Activated CD4-positive, alpha-beta T cell treated with anti-CD3 and anti-CD28 coated beads, Interleukin-2, amount 10 ng/mL, durations not matched to agents 24 days and 14 days (primary cell): ENCODE measurements around the gene SCARB1. TPM values are rescaled to one million over a fixed set of nuclear protein-coding genes. Genes with fewer than 3 reads are reported as not detected.

ENCODE experiments used
- DNase-seq: peaks from one replicate; pipeline ENCODE4 v3.0.0; 2022
- H3K27ac Mint-ChIP-seq: one replicate; pipeline ENCODE4 v1.8.0; 2022; ENCODE audit warnings: mild to moderate bottlenecking, mixed read lengths
- H3K27me3 Mint-ChIP-seq: one replicate; pipeline ENCODE4 v1.8.0; 2022; ENCODE audit warnings: mixed read lengths
- H3K36me3 Mint-ChIP-seq: one replicate; pipeline ENCODE4 v1.8.0; 2022; ENCODE audit warnings: low read depth, mild to moderate bottlenecking, mixed read lengths
- H3K4me1 Mint-ChIP-seq: one replicate; pipeline ENCODE4 v1.8.0; 2021; ENCODE audit warnings: mixed read lengths
- H3K4me3 Mint-ChIP-seq: one replicate; pipeline ENCODE4 v1.8.0; 2022; ENCODE audit warnings: mild to moderate bottlenecking, moderate library complexity, mixed read lengths
- H3K9me3 Mint-ChIP-seq: one replicate; pipeline ENCODE4 v1.8.0; 2021; ENCODE audit warnings: mixed read lengths
- intact Hi-C: fragments of 100-400 bp; cut with micrococcal nuclease; formaldehyde crosslinking; loops from one replicate; pipeline ENCODE4 v1.15.1; 2023
- total RNA-seq: library from RNA; stranded (reverse); gene quantifications from 2 replicates; pipeline ENCODE4 v1.2.3, GENCODE V29; 2022

The SCARB1 gene
- total RNA-seq, 1 donor from 2014 or later = 25.6 TPM

DNA sequence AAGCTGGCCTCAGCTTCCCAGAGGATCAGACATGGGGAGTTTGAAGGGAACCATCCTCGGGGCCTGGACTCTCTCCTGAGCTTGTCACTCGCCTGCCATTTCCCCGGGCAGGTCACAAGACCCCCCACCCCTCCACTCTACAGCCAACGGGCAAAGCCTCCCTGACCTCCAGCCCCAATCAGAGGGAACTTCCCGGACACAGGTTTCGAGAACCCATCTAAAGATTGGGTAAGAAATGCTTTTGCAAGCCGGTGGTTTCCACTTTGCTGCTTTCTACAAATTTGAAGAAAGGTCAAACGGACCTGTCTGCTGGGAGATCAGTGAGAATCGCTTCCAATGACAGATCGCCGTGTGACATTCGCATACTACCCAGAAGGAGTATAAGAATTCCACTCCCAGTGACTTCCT is 89.6 kb downstream of the SCARB1 start:
- Mint-ChIP-seq H3K36me3 (no peaks in the 10 kb centered on the region), H3K9me3 (peaks cover 4% of the 10 kb centered on the region), H3K4me1 (peaks cover 34% of the 10 kb centered on the region), H3K4me3 (peak overlapping the region; percentile 61), H3K27ac (peak overlapping the region; percentile 68), H3K27me3 (peaks cover 26% of the 10 kb centered on the region)
- DNase-seq = peak; percentile 70
- intact Hi-C loops = loop anchor here (1.0 to 10.0 kb wide), 8 partner anchors 23 to 317 kb away; partner anchors contain the start of genes NCOR2, SCARB1 and UBC

DNA sequence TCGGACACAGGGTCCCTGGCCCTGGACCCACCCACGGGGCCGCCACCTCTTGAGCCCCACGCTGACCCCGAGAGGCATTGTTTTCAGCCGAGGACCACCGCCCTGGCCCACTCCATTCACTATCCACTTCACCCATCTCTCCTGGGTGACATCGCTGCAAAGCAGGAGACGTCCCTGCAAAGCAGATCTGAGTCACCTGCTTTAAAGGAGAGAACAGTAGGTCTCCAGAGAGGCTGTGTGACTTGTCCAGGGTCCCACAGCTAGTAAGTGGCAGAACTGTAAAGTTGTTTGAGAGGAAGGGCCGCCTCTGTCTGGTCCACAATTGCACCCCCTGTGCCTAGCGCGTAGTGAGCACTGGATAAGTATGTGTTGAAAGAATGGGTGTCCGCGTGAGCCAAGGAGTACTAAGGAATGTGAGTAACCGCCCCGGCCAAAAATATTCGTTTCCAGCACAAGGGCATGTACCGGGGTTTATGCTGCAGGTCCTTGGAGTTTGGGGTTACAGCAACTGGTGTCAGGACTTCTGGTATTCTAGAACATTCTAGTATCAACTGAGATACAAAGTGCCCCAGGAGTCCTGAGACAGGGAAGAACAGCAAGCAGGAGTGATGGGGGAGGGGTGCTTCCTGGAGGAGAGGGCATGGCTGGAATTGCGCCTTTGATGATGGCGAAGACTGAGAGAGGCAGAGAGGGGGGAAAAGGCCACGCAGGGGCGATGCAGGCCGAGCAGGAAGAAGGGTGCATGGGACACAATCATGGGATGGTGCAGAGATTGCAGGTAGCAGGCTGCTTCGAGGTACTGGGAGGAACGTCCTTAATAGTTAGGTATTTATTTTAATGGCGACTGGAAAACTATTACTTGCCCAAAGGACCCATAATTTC is 91.1 kb downstream of the SCARB1 start:
- Mint-ChIP-seq H3K36me3 (no peaks in the 10 kb centered on the region), H3K4me1 (peaks cover 32% of the 10 kb centered on the region), H3K9me3 (peaks cover 4% of the 10 kb centered on the region), H3K27me3 (peaks cover 34% of the 10 kb centered on the region), H3K4me3 (no peak overlapping the region), H3K27ac (peak overlapping the region; percentile 3)
- no peak for DNase-seq
- intact Hi-C loops = loop anchor here (10.0 kb wide), 1 partner anchor 92 kb away; the partner anchor contains the start of gene SCARB1

DNA sequence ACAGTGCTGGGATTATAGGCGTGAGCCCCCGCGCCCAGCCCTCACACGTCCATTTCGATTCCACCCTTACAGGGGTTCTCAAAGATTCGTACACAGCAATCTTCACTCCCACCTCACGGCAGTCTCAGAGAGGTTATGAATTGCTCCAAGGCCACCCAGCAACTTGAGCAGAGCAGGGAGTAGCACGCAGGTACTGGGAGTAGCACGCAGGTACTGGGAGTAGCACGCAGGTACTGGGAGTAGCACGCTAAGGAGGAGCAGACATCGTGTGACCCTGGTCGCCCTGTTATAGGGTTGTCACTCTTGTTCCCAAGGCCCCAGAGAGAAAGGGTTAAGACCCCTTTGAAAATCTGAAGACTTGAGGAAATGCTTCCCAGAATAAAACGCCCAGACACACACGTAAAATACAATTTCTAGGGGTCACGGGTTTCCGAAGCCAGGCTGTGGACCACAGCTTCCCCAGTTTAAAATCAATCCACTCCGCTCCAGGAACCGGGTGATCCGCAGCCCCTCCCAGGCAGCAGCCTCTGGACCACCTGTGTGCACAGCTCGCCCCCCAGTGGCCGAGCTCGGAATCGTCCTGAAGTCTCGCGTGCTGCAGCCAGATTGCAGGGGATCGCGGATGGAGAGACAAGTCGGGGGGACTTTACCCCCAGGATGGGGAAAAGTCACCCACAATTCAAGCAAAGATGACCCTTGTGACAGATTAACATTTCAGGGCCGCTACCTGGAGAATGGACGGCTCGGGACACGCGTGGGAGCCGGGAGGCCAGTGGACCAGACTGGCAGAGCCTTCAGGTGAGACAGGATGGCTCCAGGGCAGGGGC is 92.0 kb downstream of the SCARB1 start:
- Mint-ChIP-seq H3K4me3 (no peak overlapping the region), H3K36me3 (no peaks in the 10 kb centered on the region), H3K9me3 (peaks cover 4% of the 10 kb centered on the region), H3K4me1 (peaks cover 35% of the 10 kb centered on the region), H3K27me3 (peaks cover 30% of the 10 kb centered on the region), H3K27ac (peak overlapping the region; percentile 54)
- peak; percentile 95 for DNase-seq
- intact Hi-C loops = loop anchor here (10.0 kb wide), 1 partner anchor 93 kb away; the partner anchor contains the start of gene SCARB1

DNA sequence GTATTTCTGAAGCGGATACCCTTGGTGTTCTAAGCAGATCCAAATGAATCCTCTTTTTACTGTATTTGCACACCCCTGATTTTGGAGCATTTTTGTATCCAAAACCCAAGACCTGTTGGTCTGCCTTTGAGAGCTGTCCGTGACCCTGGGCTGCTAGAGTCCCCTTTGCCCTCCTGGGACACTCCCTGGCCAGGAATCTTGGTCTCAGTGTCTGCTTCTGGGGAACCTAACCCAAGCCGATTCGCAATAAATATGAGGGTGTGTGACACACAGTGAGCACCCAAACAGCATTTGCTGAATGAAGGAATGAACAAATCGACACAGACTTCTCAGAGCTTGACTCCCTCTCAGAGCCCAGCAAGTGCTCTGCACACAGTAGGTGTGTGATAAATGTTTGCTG is 92.9 kb downstream of the SCARB1 start:
- no peak overlapping the region for H3K4me3 Mint-ChIP-seq
- H3K27ac Mint-ChIP-seq = no peak overlapping the region
- intact Hi-C loops = loop anchor here (10.0 kb wide), 1 partner anchor 94 kb away; the partner anchor contains the start of gene SCARB1
- no peak for DNase-seq
- peaks cover 32% of the 10 kb centered on the region for H3K4me1 Mint-ChIP-seq
- peaks cover 30% of the 10 kb centered on the region for H3K27me3 Mint-ChIP-seq
- peaks cover 5% of the 10 kb centered on the region for H3K9me3 Mint-ChIP-seq
- H3K36me3 Mint-ChIP-seq = no peaks in the 10 kb centered on the region

DNA sequence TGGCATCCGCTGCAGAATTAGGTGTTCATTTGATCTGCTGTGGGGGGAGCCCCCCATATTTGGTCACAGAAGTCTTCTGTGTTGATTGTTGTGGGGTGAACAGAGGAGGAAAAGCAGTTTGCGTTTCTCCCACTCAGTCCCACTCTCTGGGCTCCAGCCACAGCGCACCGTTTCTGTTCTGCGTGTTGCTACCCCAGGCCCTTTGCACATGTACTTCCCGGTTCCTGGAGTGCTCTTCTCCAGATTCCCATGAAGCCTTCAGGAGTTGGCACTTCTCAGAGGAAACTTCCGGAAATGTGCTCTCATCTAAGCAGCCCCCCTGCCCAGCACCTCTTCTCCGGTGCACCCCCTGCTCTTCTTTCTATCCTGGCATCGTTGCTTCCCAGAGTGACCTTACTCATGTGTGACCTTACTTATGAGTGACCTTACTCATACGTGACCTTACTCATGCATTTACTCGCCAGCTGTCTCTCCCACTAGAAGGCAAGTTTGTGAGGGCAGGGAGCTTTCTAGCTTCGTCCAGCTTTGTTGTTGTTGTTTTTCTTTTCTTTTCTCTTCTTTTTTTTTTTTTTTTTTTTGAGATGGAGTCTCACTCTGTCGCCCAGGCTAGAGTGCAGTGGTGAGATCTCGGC is 93.7 kb downstream of the SCARB1 start:
- Mint-ChIP-seq H3K27me3 (peaks cover 30% of the 10 kb centered on the region), H3K4me3 (no peak overlapping the region), H3K27ac (no peak overlapping the region), H3K4me1 (peaks cover 24% of the 10 kb centered on the region), H3K36me3 (peaks cover 2% of the 10 kb centered on the region), H3K9me3 (peaks cover 5% of the 10 kb centered on the region)
- DNase-seq = no peak
- intact Hi-C loops = loop anchor here (5.0 to 10.0 kb wide), 2 partner anchors 95 to 378 kb away; partner anchors contain the start of gene SCARB1

DNA sequence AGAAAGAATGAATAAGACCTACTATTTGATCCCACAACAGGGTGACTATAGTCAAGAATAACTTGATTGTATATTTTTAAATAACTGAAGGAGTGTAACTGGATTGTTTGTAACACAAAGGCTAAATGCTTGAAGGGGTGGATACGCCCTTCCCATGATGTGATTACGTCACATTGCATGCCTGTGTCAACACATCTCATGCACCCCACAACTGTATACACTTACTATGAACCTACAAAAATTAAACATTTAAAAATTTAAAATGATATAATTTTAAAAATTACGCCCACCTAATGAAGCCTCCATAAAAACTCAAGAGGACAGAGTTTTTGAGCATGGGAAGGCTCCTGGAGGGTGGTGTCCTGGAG is 94.5 kb downstream of the SCARB1 start:
- peaks cover 30% of the 10 kb centered on the region for H3K27me3 Mint-ChIP-seq
- peaks cover 19% of the 10 kb centered on the region for H3K4me1 Mint-ChIP-seq
- H3K9me3 Mint-ChIP-seq = peaks cover 8% of the 10 kb centered on the region
- H3K27ac Mint-ChIP-seq = no peak overlapping the region
- H3K4me3 Mint-ChIP-seq = no peak overlapping the region
- H3K36me3 Mint-ChIP-seq = peaks cover 8% of the 10 kb centered on the region
- intact Hi-C loops = loop anchor here (5.0 kb wide), 1 partner anchor 377 kb away; no protein-coding TSS in a partner anchor
- no peak for DNase-seq

DNA sequence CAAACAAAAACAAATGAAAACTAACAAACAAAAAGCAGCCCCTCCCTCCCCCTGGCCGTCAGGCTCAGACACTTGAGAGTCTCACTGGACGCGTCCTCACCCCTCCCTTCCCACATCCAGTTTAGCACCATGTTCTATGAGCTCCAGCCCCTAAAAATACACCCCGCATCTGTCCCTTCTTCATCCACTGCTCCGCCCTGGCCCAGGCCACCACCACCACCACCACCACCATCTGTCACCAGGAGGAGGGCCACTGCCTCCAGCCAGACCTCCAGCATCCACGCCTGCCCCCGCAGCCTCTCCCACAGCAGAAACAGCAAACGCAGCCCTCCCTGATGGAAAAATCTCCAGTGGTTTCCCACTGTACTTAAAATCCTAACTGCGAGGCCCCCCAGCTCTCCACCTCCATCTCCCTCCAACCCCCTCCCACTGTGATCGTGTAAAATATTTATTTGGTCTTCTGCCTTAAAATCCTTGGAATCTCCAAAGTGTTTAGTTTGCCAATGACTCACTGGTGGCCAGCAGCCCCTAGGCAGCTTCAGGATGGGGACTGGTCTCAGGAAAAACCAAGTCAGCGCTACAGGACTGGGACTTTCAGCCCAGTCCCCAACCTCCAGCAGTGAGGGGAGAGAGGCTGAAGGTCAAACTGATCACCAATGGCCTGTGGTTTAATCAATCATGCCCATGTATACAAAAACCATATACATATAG is 95.1 kb downstream of the SCARB1 start:
- intact Hi-C loops = loop anchor here (5.0 kb wide), 1 partner anchor 376 kb away; no protein-coding TSS in a partner anchor
- peaks cover 30% of the 10 kb centered on the region for H3K27me3 Mint-ChIP-seq
- H3K36me3 Mint-ChIP-seq = peaks cover 8% of the 10 kb centered on the region
- no peak for DNase-seq
- H3K4me1 Mint-ChIP-seq = peaks cover 15% of the 10 kb centered on the region
- no peak overlapping the region for H3K4me3 Mint-ChIP-seq
- H3K27ac Mint-ChIP-seq = no peak overlapping the region
- peaks cover 8% of the 10 kb centered on the region for H3K9me3 Mint-ChIP-seq

GRCh38 chr12:124767066-124767821 is 96.4 kb downstream of the SCARB1 start:
- H3K27me3 Mint-ChIP-seq = peaks cover 24% of the 10 kb centered on the region
- peaks cover 8% of the 10 kb centered on the region for H3K9me3 Mint-ChIP-seq
- peaks cover 14% of the 10 kb centered on the region for H3K4me1 Mint-ChIP-seq
- H3K27ac Mint-ChIP-seq = no peak overlapping the region
- DNase-seq = peak; percentile 95
- H3K36me3 Mint-ChIP-seq = peaks cover 8% of the 10 kb centered on the region
- intact Hi-C loops = loop anchor here (1.0 to 5.0 kb wide), 5 partner anchors 26 to 731 kb away; partner anchors contain the start of gene NCOR2
- no peak overlapping the region for H3K4me3 Mint-ChIP-seq

- intact Hi-C loops = loop anchor here (1.0 to 5.0 kb wide), 5 partner anchors 26 to 730 kb away; partner anchors contain the start of gene NCOR2
- DNase-seq = no peak
- peaks cover 8% of the 10 kb centered on the region for H3K9me3 Mint-ChIP-seq
- H3K36me3 Mint-ChIP-seq = peaks cover 8% of the 10 kb centered on the region
- H3K27me3 Mint-ChIP-seq = peaks cover 21% of the 10 kb centered on the region
- peaks cover 17% of the 10 kb centered on the region for H3K4me1 Mint-ChIP-seq
- no peak overlapping the region for H3K4me3 Mint-ChIP-seq
- peak overlapping the region; percentile 37 for H3K27ac Mint-ChIP-seq
Observed at GRCh38 chr12:124766727-124767065, 97.0 kb downstream of the SCARB1 start.

DNA sequence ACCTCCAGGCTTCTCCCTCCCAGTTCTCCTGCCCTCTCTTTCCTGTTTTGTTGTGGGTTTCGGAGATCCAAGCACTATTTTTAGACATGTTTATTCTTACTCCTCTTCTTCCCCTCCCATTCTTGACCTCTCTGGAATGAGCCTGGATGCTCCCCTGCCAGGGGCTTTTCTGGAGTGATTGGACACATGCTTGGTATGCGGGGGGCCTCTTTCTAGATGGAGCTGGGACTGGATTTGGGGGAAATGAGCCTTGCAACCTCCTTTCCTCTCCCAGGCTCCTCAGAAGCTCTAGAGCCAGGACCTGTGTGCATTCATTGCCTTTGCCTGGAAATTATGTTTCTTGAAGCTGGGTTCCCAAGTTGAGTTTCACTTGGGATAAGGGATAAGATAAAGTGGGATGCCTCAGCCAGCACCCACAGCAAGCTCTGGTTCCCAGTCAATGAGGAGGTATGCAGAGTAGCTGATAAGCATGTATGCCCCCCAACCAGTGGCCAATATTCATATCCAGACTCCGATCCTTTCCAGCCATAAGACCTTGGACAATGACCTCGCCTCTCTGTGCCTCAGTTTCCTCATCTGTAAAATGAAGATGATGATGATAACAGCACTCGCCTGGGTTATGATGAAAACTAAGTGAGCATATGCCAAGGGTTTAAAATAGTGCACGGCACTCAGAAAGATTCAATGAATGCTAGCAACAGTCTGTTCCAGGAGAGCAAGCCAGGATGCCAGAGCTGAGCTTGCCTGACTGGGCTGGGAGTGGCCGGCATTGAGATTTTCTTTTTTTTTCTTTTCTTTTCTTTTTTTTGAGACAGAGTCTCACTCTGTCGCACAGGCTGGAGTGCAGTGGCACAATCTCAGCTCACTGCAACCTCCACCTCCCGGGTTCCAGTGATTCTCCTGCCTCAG is 97.8 kb downstream of the SCARB1 start:
- no peak overlapping the region for H3K4me3 Mint-ChIP-seq

DNA sequence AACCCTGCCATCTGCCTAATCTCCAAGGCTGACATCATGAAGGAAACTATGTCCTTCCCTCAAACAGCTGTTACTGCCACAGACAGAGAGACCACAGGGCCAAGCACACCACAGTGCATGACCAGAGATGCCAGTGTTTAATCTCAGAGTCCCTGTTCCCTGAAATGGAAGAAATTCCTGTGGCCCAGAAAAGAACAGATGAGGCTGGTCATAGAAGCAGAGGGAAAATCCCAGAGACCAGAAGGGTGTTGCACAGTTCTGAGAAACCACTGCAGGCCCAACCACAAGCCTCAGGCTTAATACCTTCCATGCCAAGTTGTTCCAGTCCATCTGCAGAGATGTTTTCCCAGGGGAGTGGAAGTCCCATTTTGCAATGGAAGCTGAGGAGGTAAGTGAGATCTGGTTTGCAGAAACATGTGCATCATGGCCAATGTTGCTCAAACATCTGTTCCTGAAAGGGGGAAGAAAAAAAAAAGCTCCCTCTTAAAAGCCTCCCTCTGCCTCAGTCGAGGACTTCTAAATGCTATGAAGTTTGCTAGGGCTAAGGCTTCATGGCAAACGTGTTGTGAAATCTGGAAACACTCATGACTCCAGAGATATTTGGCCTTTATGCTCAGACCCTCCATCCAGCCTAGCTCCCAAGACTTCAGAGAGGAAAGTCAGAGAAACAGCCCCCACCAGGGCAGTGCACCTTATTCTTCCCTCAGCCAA is 98.6 kb downstream of the SCARB1 start:
- Mint-ChIP-seq H3K27ac (no peak overlapping the region), H3K4me3 (no peak overlapping the region), H3K27me3 (peaks cover 14% of the 10 kb centered on the region), H3K36me3 (peaks cover 8% of the 10 kb centered on the region), H3K9me3 (peaks cover 8% of the 10 kb centered on the region), H3K4me1 (peaks cover 16% of the 10 kb centered on the region)
- DNase-seq = no peak
- intact Hi-C loops = loop anchor here (5.0 kb wide), 2 partner anchors 118 to 373 kb away; no protein-coding TSS in a partner anchor

More for the DNA sequence above, 97.8 kb downstream of the SCARB1 start:
- Mint-ChIP-seq H3K36me3 (peaks cover 8% of the 10 kb centered on the region), H3K9me3 (peaks cover 8% of the 10 kb centered on the region), H3K27me3 (peaks cover 16% of the 10 kb centered on the region), H3K27ac (no peak overlapping the region), H3K4me1 (peaks cover 18% of the 10 kb centered on the region)
- DNase-seq = no peak
- intact Hi-C loops = loop anchor here (2.0 to 5.0 kb wide), 4 partner anchors 25 to 374 kb away; partner anchors contain the start of gene NCOR2
